Measurements from ENCODE around the gene NUB1.

NUB1 gene

DNA sequence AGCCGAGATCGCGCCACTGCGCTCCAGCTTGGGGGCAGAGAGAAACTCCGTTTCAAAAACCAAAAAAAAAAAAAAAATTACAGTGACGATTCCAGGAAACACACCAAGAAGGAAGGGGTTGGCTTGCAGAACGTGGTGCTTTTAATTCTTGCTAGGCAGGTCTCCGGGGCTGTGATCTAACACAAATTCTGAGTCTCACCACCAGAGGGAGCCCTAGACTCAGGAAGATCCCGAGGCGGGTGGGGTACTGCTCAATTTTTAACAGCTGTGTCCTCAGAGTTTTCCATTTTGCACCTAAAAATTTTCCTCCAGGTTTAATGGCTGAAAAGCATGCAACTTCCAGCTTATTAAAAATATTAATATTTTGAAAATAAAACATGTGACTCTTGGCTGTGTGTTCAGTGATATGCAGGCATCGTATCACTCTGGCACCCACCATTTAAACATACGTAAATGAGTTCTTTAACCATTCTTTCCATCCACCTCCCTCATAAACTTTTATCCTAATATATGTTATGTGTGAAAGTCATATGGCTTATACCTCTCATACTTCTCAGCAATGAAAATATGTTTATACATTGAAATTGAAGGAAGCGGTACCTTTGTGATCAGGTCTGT lies 26.5 kb upstream of the NUB1 start:
- Histone ChIP-seq H3K9me2 (ENCODE audit: low read depth, low read length) (no peaks in the 10 kb centered on the region), H3K27me3 (ENCODE audit: insufficient read depth, low read length) (no peaks in the 10 kb centered on the region; the same call in 1 of the 2 replicates), H3K4me3 (ENCODE audit: low read depth, low read length, poor library complexity, severe bottlenecking) (no peak overlapping the region), H3K36me3 (ENCODE audit: insufficient read depth, low read length) (no peaks in the 10 kb centered on the region; the same call in 1 of the 2 replicates), H2AFZ (ENCODE audit: low read length) (no peak overlapping the region), H3F3A (ENCODE audit: insufficient read depth, low read length) (peaks cover 5% of the 10 kb centered on the region), H3K9me3 (ENCODE audit: low read length) (peaks cover 19% of the 10 kb centered on the region), H3K79me2 (ENCODE audit: insufficient read depth, low read length) (no peaks in the 10 kb centered on the region), H3K9ac (ENCODE audit: low read length) (no peak overlapping the region), H3K4me2 (ENCODE audit: low read length) (no peak overlapping the region), H3K27ac (ENCODE audit: low read depth, low read length, poor library complexity, severe bottlenecking) (no peak overlapping the region), H3K4me1 (ENCODE audit: insufficient read depth, low read length, severe bottlenecking) (peaks cover 6% of the 10 kb centered on the region), H4K20me1 (ENCODE audit: insufficient read depth, low read length) (no peaks in the 10 kb centered on the region)
- TF ChIP-seq, protein P1, sequence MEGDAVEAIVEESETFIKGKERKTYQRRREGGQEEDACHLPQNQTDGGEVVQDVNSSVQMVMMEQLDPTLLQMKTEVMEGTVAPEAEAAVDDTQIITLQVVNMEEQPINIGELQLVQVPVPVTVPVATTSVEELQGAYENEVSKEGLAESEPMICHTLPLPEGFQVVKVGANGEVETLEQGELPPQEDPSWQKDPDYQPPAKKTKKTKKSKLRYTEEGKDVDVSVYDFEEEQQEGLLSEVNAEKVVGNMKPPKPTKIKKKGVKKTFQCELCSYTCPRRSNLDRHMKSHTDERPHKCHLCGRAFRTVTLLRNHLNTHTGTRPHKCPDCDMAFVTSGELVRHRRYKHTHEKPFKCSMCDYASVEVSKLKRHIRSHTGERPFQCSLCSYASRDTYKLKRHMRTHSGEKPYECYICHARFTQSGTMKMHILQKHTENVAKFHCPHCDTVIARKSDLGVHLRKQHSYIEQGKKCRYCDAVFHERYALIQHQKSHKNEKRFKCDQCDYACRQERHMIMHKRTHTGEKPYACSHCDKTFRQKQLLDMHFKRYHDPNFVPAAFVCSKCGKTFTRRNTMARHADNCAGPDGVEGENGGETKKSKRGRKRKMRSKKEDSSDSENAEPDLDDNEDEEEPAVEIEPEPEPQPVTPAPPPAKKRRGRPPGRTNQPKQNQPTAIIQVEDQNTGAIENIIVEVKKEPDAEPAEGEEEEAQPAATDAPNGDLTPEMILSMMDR (IDR thresholded peaks at IDR 0.05; ENCODE audit: low read length): peak; percentile 89
- TF ChIP-seq EZH2 (IDR thresholded peaks at IDR 0.05; ENCODE audit: borderline replicate concordance, low read length): no peak

DNA sequence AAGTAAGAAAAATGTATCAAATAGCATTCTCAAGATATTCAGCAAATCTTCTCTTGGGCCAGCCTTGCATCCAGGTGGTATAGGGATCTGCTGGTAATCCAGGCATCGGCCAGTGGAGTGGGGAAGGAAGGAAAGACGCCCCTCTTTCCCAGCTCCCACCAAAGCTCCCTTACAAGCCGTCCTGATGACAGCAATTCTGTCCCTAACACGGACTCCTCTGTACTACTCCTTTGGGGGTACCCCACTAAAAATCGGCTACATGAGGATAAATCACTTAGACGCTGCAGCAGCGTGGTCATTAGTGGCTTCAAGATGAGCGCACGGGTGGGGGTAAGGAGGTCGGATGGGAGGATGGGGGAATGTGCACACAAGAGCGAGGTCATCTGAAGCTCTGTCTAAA lies 24.7 kb upstream of the NUB1 start:
- H4K20me1 ChIP-seq (ENCODE audit: insufficient read depth, low read length): no peaks in the 10 kb centered on the region
- no peak overlapping the region for H3K4me2 ChIP-seq (ENCODE audit: low read length)
- peaks cover 6% of the 10 kb centered on the region for H3K4me1 ChIP-seq (ENCODE audit: insufficient read depth, low read length, severe bottlenecking)
- H3K79me2 ChIP-seq (ENCODE audit: insufficient read depth, low read length): no peaks in the 10 kb centered on the region
- peaks cover 5% of the 10 kb centered on the region for H3F3A ChIP-seq (ENCODE audit: insufficient read depth, low read length)
- H3K9me3 ChIP-seq (ENCODE audit: low read length): peaks cover 30% of the 10 kb centered on the region
- no peak overlapping the region for H3K4me3 ChIP-seq (ENCODE audit: low read depth, low read length, poor library complexity, severe bottlenecking)
- no peak overlapping the region for H3K9ac ChIP-seq (ENCODE audit: low read length)
- no peak overlapping the region for H3K27ac ChIP-seq (ENCODE audit: low read depth, low read length, poor library complexity, severe bottlenecking)
- no peak overlapping the region for H2AFZ ChIP-seq (ENCODE audit: low read length)
- no peaks in the 10 kb centered on the region for H3K9me2 ChIP-seq (ENCODE audit: low read depth, low read length)
- H3K36me3 ChIP-seq (ENCODE audit: insufficient read depth, low read length): no peaks in the 10 kb centered on the region; the same call in 1 of the 2 replicates
- TF ChIP-seq EZH2 (IDR thresholded peaks at IDR 0.05; ENCODE audit: borderline replicate concordance, low read length): no peak
- TF ChIP-seq, protein P1 (IDR thresholded peaks at IDR 0.05; ENCODE audit: low read length): no peak
- no peaks in the 10 kb centered on the region; the same call in 1 of the 2 replicates for H3K27me3 ChIP-seq (ENCODE audit: insufficient read depth, low read length)

DNA sequence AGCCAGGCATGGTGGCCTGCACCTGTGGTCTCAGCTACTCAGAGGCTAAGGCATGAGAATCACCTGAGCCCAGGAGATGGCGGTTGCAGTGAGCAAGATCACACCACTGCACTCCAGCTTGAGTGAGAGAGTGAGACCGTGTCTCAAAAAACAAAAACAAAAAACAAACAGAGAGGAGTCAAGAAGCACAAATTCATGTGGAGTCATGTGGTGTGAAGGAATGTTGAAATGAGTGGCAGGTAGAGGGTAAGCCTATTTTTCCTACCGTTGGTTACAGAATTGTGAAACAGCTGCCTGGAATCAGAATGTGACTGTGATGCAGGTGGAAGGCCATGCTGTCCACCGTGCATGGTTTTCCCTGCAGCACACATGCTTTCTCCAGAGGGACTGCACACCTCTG lies 23.7 kb upstream of the NUB1 start:
- H3F3A ChIP-seq (ENCODE audit: insufficient read depth, low read length): peaks cover 5% of the 10 kb centered on the region
- TF ChIP-seq, protein P1 (IDR thresholded peaks at IDR 0.05; ENCODE audit: low read length): no peak
- no peak for TF ChIP-seq EZH2 (IDR thresholded peaks at IDR 0.05; ENCODE audit: borderline replicate concordance, low read length)

More for the DNA sequence above, 23.7 kb upstream of the NUB1 start:
- no peaks in the 10 kb centered on the region; the same call in 1 of the 2 replicates for H3K36me3 ChIP-seq (ENCODE audit: insufficient read depth, low read length)
- no peak overlapping the region for H3K4me3 ChIP-seq (ENCODE audit: low read depth, low read length, poor library complexity, severe bottlenecking)
- no peaks in the 10 kb centered on the region for H3K9me2 ChIP-seq (ENCODE audit: low read depth, low read length)
- H3K9me3 ChIP-seq (ENCODE audit: low read length): peaks cover 34% of the 10 kb centered on the region
- H3K27me3 ChIP-seq (ENCODE audit: insufficient read depth, low read length): no peaks in the 10 kb centered on the region; the same call in 1 of the 2 replicates
- no peak overlapping the region for H3K27ac ChIP-seq (ENCODE audit: low read depth, low read length, poor library complexity, severe bottlenecking)
- no peak overlapping the region for H3K9ac ChIP-seq (ENCODE audit: low read length)
- peaks cover 6% of the 10 kb centered on the region for H3K4me1 ChIP-seq (ENCODE audit: insufficient read depth, low read length, severe bottlenecking)
- no peaks in the 10 kb centered on the region for H3K79me2 ChIP-seq (ENCODE audit: insufficient read depth, low read length)
- H2AFZ ChIP-seq (ENCODE audit: low read length): no peak overlapping the region
- no peak overlapping the region for H3K4me2 ChIP-seq (ENCODE audit: low read length)
- no peaks in the 10 kb centered on the region for H4K20me1 ChIP-seq (ENCODE audit: insufficient read depth, low read length)
